GM13977 (cell line): Measurements from ENCODE around the gene ZBTB7C.

Experiments
- DNase-seq: peaks from one replicate; pipeline ENCODE4 v3.0.0; 2012; ENCODE audit warnings: low spot score
- CTCF ChIP-seq: IDR thresholded peaks from 2 replicates; pipeline ENCODE4 v1.5.1; 2012; ENCODE audit warnings: mild to moderate bottlenecking, control low read depth; ENCODE audit not compliant: insufficient read depth; ENCODE audit errors: extremely low read depth, missing control alignments
- in situ Hi-C: fragments of 300-500 bp; cut with MboI; formaldehyde crosslinking; loops from one replicate; pipeline ENCODE4 v1.12.0; 2022; ENCODE audit warnings: low sequenced_read_pairs, low pct_unique_long_range_greater_than_20kb, mixed read lengths, inconsistent platforms; ENCODE audit not compliant: unreplicated experiment

ZBTB7C gene

GRCh38 chr18:48270929-48271328, 138.3 kb downstream of the ZBTB7C start:
- no peak for TF ChIP-seq CTCF
- in situ Hi-C loops = no loop called here
- DNase-seq = no peak

GRCh38 chr18:48265328-48265727, 143.9 kb downstream of the ZBTB7C start:
- TF ChIP-seq CTCF = no peak
- in situ Hi-C loops = no loop called here
- no peak for DNase-seq

- DNase-seq = no peak
- no peak for TF ChIP-seq CTCF
- in situ Hi-C loops = no loop called here
Measured at GRCh38 chr18:48263914-48264902, 145.0 kb downstream of the ZBTB7C start.

- DNase-seq = no peak
- in situ Hi-C loops = no loop called here
- TF ChIP-seq CTCF = no peak
Measured at GRCh38 chr18:48263192-48263853, 145.9 kb downstream of the ZBTB7C start.

GRCh38 chr18:48260237-48260636, 148.9 kb downstream of the ZBTB7C start:
- no peak for DNase-seq
- in situ Hi-C loops = no loop called here
- no peak for TF ChIP-seq CTCF

- TF ChIP-seq CTCF = no peak
- in situ Hi-C loops = no loop called here
- DNase-seq = no peak
Measured at GRCh38 chr18:48256848-48257247, 152.3 kb downstream of the ZBTB7C start.
